Mesenchymal stem cell (in vitro differentiated cells and primary cell): Measurements from ENCODE around the gene KIAA1328.

Experiments used
- DNase-seq: peaks from one replicate; pipeline ENCODE4 v3.0.0-alpha.2; 2013
- H2AFZ ChIP-seq: one replicate; pipeline ENCODE4 v1.6.1; 2013; ENCODE audit warnings: low read depth, mild to moderate bottlenecking, control low read depth, inconsistent platforms, low read length, moderate library complexity
- H2AK5ac ChIP-seq: 2 replicates; pipeline ENCODE4 v1.6.1; 2013; ENCODE audit warnings: low read length, moderate library complexity, mild to moderate bottlenecking, inconsistent platforms; ENCODE audit not compliant: severe bottlenecking
- H2BK120ac ChIP-seq: one replicate; pipeline ENCODE4 v1.6.1; 2013; ENCODE audit warnings: low read depth, mild to moderate bottlenecking, inconsistent platforms, low read length, moderate library complexity
- H2BK12ac ChIP-seq, 2 experiments: one replicate each; pipeline ENCODE4 v1.6.1; 2013; ENCODE audit warnings: inconsistent platforms in 2 of 2, low read length in 2 of 2, mild to moderate bottlenecking in 2 of 2, moderate library complexity in 2 of 2, control low read depth in 1 of 2
- H2BK15ac ChIP-seq: one replicate; pipeline ENCODE4 v1.6.1; 2013; ENCODE audit warnings: mild to moderate bottlenecking, low read depth, inconsistent platforms; ENCODE audit not compliant: poor library complexity, severe bottlenecking
- H2BK5ac ChIP-seq: 2 replicates; pipeline ENCODE4 v1.6.1; 2013; ENCODE audit warnings: low read depth, mild to moderate bottlenecking, low read length, control low read depth, inconsistent platforms; ENCODE audit not compliant: poor library complexity, severe bottlenecking
- H3K14ac ChIP-seq, 2 experiments: one replicate each; pipeline ENCODE4 v1.6.1; 2013; ENCODE audit warnings: inconsistent platforms in 2 of 2, low read length in 2 of 2, control low read depth in 1 of 2, mild to moderate bottlenecking in 1 of 2, moderate library complexity in 1 of 2
- H3K18ac ChIP-seq, 2 experiments: one replicate each; pipeline ENCODE4 v1.6.1; 2013; ENCODE audit warnings: inconsistent platforms in 2 of 2, low read length in 2 of 2, control low read depth in 1 of 2, low read depth in 1 of 2, mild to moderate bottlenecking in 1 of 2
- H3K23ac ChIP-seq, 2 experiments: one replicate each; pipeline ENCODE4 v1.6.1; 2013; ENCODE audit warnings: inconsistent platforms in 2 of 2, low read length in 2 of 2, mild to moderate bottlenecking in 2 of 2, moderate library complexity in 2 of 2, control low read depth in 1 of 2
- H3K27ac ChIP-seq: 2 replicates; pipeline ENCODE4 v1.5.1; 2013; ENCODE audit warnings: mild to moderate bottlenecking, moderate library complexity, low read length, control low read depth, inconsistent platforms; ENCODE audit not compliant: poor library complexity, severe bottlenecking
- H3K27me3 ChIP-seq, 2 experiments: 2 replicates each; pipeline versions ENCODE4 v1.6.1 to v1.7.0; 2013; ENCODE audit warnings: low read length in 2 of 2, mild to moderate bottlenecking in 2 of 2, moderate library complexity in 2 of 2, control low read depth in 1 of 2, inconsistent platforms in 1 of 2; ENCODE audit not compliant: control insufficient read depth in 1 of 2, insufficient read depth in 1 of 2
- H3K36me3 ChIP-seq, 2 experiments: 2 replicates each; pipeline versions ENCODE4 v1.6.1 to v1.7.0; 2013; ENCODE audit warnings: low read length in 2 of 2, control low read depth in 1 of 2, inconsistent platforms in 1 of 2, low read depth in 1 of 2, mild to moderate bottlenecking in 1 of 2; ENCODE audit not compliant: insufficient read depth in 2 of 2, control insufficient read depth in 1 of 2
- H3K4ac ChIP-seq, 2 experiments: one replicate each; pipeline ENCODE4 v1.6.1; 2013; ENCODE audit warnings: inconsistent platforms in 2 of 2, low read length in 2 of 2, mild to moderate bottlenecking in 2 of 2, moderate library complexity in 2 of 2, control low read depth in 1 of 2, low read depth in 1 of 2
- H3K4me1 ChIP-seq: 2 replicates; pipeline ENCODE4 v1.6.1; 2013; ENCODE audit warnings: low read depth, low read length, control low read depth; ENCODE audit not compliant: control insufficient read depth, insufficient read depth
- H3K4me2 ChIP-seq: 2 replicates; pipeline ENCODE4 v1.6.1; 2013; ENCODE audit warnings: low read length, mild to moderate bottlenecking, inconsistent platforms; ENCODE audit not compliant: poor library complexity, severe bottlenecking
- H3K4me3 ChIP-seq, 2 experiments: 2 replicates each; pipeline versions ENCODE4 v1.5.1 to v1.7.0; 2013; ENCODE audit warnings: low read length in 2 of 2, mild to moderate bottlenecking in 2 of 2, control low read depth in 1 of 2, low read depth in 1 of 2; ENCODE audit not compliant: insufficient read depth in 1 of 2
- H3K79me1 ChIP-seq: replicated peaks from 2 replicates; pipeline ENCODE4 v1.6.1; 2013; ENCODE audit warnings: mild to moderate bottlenecking, control low read depth, low read length, inconsistent platforms; ENCODE audit not compliant: poor library complexity, severe bottlenecking
- H3K9ac ChIP-seq: 2 replicates; pipeline ENCODE4 v1.7.0; 2013; ENCODE audit warnings: mild to moderate bottlenecking, low read length, moderate library complexity
- H3K9me3 ChIP-seq: 2 replicates; pipeline ENCODE4 v1.7.0; 2013; ENCODE audit warnings: mild to moderate bottlenecking, low read length; ENCODE audit not compliant: control insufficient read depth
- H4K8ac ChIP-seq: one replicate; pipeline ENCODE4 v1.6.1; 2013; ENCODE audit warnings: inconsistent platforms, mild to moderate bottlenecking, low read length, moderate library complexity
- H4K91ac ChIP-seq: one replicate; pipeline ENCODE4 v1.6.1; 2013; ENCODE audit warnings: mild to moderate bottlenecking, low read length, inconsistent platforms
- WGBS: methylation state at CpG from one replicate; pipeline ENCODE4 v1.1.7; 2013; ENCODE audit warnings: mixed read lengths; 5-methylcytosine and 5-hydroxymethylcytosine counted together

The KIAA1328 gene

DNA sequence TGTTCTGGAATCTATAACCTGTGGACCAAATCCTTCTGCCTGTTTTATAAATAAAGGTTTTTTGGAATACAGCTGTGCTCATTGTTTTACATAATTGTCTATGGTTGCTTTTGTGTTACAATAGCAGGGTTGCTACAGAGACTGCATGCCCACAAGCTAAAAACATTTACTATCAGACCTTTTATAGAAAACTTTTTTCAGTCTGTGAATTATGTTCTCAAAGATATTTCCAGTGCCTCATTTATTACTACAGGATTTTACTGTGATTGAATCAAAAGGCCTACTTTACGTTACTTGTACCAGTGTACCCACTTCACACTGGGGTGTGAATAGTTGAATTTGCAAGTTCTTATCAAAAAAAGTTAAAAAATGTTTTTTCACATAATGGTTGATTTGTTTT is 7.0 kb downstream of the KIAA1328 start:
- no peaks in the 10 kb centered on the region for H3K27me3 ChIP-seq
- H4K8ac ChIP-seq, result no peak overlapping the region
- no peak overlapping the region for H3K14ac ChIP-seq
- no peak overlapping the region for H3K27ac ChIP-seq
- no peak overlapping the region for H3K4ac ChIP-seq
- no peak overlapping the region for H2BK15ac ChIP-seq
- no peak overlapping the region for H3K18ac ChIP-seq
- no peak overlapping the region for H2BK12ac ChIP-seq
- no peak overlapping the region for H2BK5ac ChIP-seq
- DNase-seq, result no peak
- H3K9ac ChIP-seq, result no peak overlapping the region
- no CpG with 5 or more reads among the region's 1 CpG for WGBS
- H3K4me3 ChIP-seq, result no peak overlapping the region
- no peak overlapping the region for H2BK120ac ChIP-seq
- no peak overlapping the region for H2AFZ ChIP-seq
- no peak overlapping the region for H2AK5ac ChIP-seq
- H3K4me2 ChIP-seq, result no peak overlapping the region
- H3K4me1 ChIP-seq, result no peaks in the 10 kb centered on the region
- no peak overlapping the region for H4K91ac ChIP-seq
- no peaks in the 10 kb centered on the region for H3K9me3 ChIP-seq
- no peak overlapping the region for H3K23ac ChIP-seq
- H3K36me3 ChIP-seq, result peaks cover 0 to 17% of the 10 kb centered on the region in 2 experiments
- peaks cover 5% of the 10 kb centered on the region for H3K79me1 ChIP-seq

GRCh38 chr18:36839835-36840234 is 10.9 kb downstream of the KIAA1328 start:
- H2BK12ac ChIP-seq, result no peak overlapping the region
- H2AK5ac ChIP-seq, result no peak overlapping the region
- H3K9me3 ChIP-seq, result no peaks in the 10 kb centered on the region
- H2BK15ac ChIP-seq, result no peak overlapping the region
- H3K27ac ChIP-seq, result no peak overlapping the region
- H3K4ac ChIP-seq, result no peak overlapping the region
- no peak overlapping the region for H3K9ac ChIP-seq
- H3K27me3 ChIP-seq, result no peaks in the 10 kb centered on the region
- no peak overlapping the region for H3K14ac ChIP-seq
- H3K4me1 ChIP-seq, result no peaks in the 10 kb centered on the region
- no peak overlapping the region for H3K23ac ChIP-seq
- H4K8ac ChIP-seq, result no peak overlapping the region
- 96% methylated on average over 4 of the region's 4 CpGs for WGBS
- DNase-seq, result no peak
- no peak overlapping the region for H3K4me2 ChIP-seq
- H3K79me1 ChIP-seq, result peaks cover 10% of the 10 kb centered on the region
- H2BK5ac ChIP-seq, result no peak overlapping the region
- H3K18ac ChIP-seq, result no peak overlapping the region
- peaks cover 0 to 17% of the 10 kb centered on the region in 2 experiments for H3K36me3 ChIP-seq
- H3K4me3 ChIP-seq, result no peak overlapping the region
- H4K91ac ChIP-seq, result no peak overlapping the region
- H2AFZ ChIP-seq, result no peak overlapping the region
- no peak overlapping the region for H2BK120ac ChIP-seq

DNA sequence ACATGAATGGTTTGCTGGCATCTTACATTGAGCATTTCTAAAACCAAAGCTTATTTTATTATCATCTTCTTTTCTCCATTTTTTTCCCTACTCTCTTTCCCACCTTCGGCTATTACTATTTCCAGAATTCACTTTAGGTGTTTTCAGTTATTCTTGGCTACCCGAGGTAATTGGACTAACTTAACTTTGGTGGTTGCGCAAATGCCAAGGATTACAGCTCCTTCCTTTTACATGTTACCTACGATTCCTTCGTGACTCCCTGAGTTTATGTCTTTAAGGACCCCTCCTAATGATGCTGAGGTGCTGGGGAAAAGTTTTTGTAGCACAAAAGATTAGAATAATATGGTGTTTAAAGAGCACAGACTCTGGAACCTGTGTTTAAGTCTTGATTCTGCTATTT is 14.3 kb downstream of the KIAA1328 start:
- no peak overlapping the region for H3K4me2 ChIP-seq
- H3K23ac ChIP-seq, result no peak overlapping the region
- no peak overlapping the region for H2AK5ac ChIP-seq
- no peak overlapping the region for H2BK15ac ChIP-seq
- no peak overlapping the region for H3K4me3 ChIP-seq
- H2BK5ac ChIP-seq, result no peak overlapping the region
- no peak overlapping the region for H4K91ac ChIP-seq
- H2BK120ac ChIP-seq, result no peak overlapping the region
- H3K27me3 ChIP-seq, result no peaks in the 10 kb centered on the region
- peaks cover 10% of the 10 kb centered on the region for H3K79me1 ChIP-seq
- H3K9ac ChIP-seq, result peak overlapping the region; percentile 32
- no peak for DNase-seq
- H3K18ac ChIP-seq, result peak overlapping the region in 1 of 2 experiments; percentile 21
- no peak overlapping the region for H3K4ac ChIP-seq
- no peaks in the 10 kb centered on the region for H3K4me1 ChIP-seq
- no peaks in the 10 kb centered on the region for H3K9me3 ChIP-seq
- H3K36me3 ChIP-seq, result no peaks in the 10 kb centered on the region
- no peak overlapping the region for H2AFZ ChIP-seq
- 96% methylated on average over 5 of the region's 5 CpGs for WGBS
- no peak overlapping the region for H4K8ac ChIP-seq
- H3K27ac ChIP-seq, result no peak overlapping the region
- no peak overlapping the region for H2BK12ac ChIP-seq
- no peak overlapping the region for H3K14ac ChIP-seq

- Histone ChIP-seq H3K9ac (peak overlapping the region; percentile 32), H3K79me1 (peaks cover 10% of the 10 kb centered on the region), H2AFZ (no peak overlapping the region), H2AK5ac (no peak overlapping the region), H4K8ac (no peak overlapping the region), H3K4ac (no peak overlapping the region), H3K23ac (no peak overlapping the region), H3K27me3 (no peaks in the 10 kb centered on the region), H3K27ac (no peak overlapping the region), H2BK120ac (no peak overlapping the region), H3K4me1 (no peaks in the 10 kb centered on the region), H3K36me3 (no peaks in the 10 kb centered on the region), H3K4me2 (no peak overlapping the region), H3K9me3 (no peaks in the 10 kb centered on the region), H3K18ac (no peak overlapping the region), H2BK12ac (no peak overlapping the region), H3K14ac (no peak overlapping the region), H4K91ac (no peak overlapping the region), H2BK5ac (no peak overlapping the region), H2BK15ac (no peak overlapping the region), H3K4me3 (no peak overlapping the region)
- 87% methylated on average over 2 of the region's 2 CpGs for WGBS
- DNase-seq, result peak; percentile 66
Observed at GRCh38 chr18:36843784-36844183, 14.9 kb downstream of the KIAA1328 start.
